Ishikawa (cell line): ENCODE measurements around the gene EPB41.

Experiments used
- CEBPB ChIP-seq: IDR thresholded peaks from 2 replicates; pipeline ENCODE4 v1.6.1; 2012
- CREB1 ChIP-seq: IDR thresholded peaks from 2 replicates; pipeline ENCODE4 v1.6.1; 2012; ENCODE audit warnings: low read depth
- EGR1 ChIP-seq: IDR thresholded peaks from 2 replicates; pipeline ENCODE4 v1.6.1; 2012
- EP300 ChIP-seq: IDR thresholded peaks from 2 replicates; pipeline ENCODE4 v1.6.1; 2012; ENCODE audit warnings: borderline replicate concordance
- FOXM1 ChIP-seq: IDR thresholded peaks from 2 replicates; pipeline ENCODE4 v1.6.1; 2012; ENCODE audit warnings: low read depth, borderline replicate concordance
- NFIC ChIP-seq: IDR thresholded peaks from 2 replicates; pipeline ENCODE4 v1.6.1; 2012
- RAD21 ChIP-seq: IDR thresholded peaks from 2 replicates; pipeline ENCODE4 v1.6.1; 2012; ENCODE audit warnings: low read depth
- TAF1 ChIP-seq: IDR thresholded peaks from 2 replicates; pipeline ENCODE4 v1.6.1; 2012; ENCODE audit warnings: low read depth, mild to moderate bottlenecking
- TCF12 ChIP-seq: IDR thresholded peaks from 2 replicates; pipeline ENCODE4 v1.6.1; 2012; ENCODE audit warnings: low read depth
- TEAD4 ChIP-seq: IDR thresholded peaks from 2 replicates; pipeline ENCODE4 v1.6.1; 2012
- YY1 ChIP-seq: IDR thresholded peaks from 2 replicates; pipeline ENCODE4 v1.6.1; 2012; ENCODE audit warnings: low read depth
- ZBTB7A ChIP-seq: IDR thresholded peaks from 2 replicates; pipeline ENCODE4 v1.6.1; 2012; ENCODE audit warnings: low read depth
- TF ChIP-seq, protein P1 (sequence below): IDR thresholded peaks from 2 replicates; pipeline ENCODE4 v1.6.1; 2012
- TF ChIP-seq, protein P2 (sequence below): IDR thresholded peaks from 2 replicates; pipeline ENCODE4 v1.6.1; 2012; ENCODE audit warnings: low read depth, mild to moderate bottlenecking
- TF ChIP-seq, protein P3 (sequence below): IDR thresholded peaks from 2 replicates; pipeline ENCODE4 v1.6.1; 2012

The EPB41 gene

DNA sequence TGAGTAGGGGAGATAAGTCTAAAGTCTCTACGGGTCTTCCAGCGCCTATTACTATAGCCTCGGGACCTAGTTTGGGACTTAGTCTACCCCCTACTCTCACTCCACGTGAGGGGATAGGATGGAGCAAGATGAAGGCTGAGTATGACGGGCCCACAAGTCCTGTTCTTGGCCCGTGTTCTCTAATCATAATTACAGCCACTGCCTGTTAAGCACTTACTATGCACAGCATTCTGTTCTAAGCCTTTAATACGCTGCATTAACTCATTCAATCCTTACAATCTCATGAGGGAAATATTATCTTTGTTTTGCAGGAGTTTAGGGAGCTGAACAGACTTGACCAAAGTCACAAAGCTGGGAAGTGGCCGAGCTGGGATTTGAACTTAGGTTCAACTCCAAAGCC, 23.9 kb upstream of the EPB41 start:
- TF ChIP-seq EP300: no peak
- TF ChIP-seq, protein P1, sequence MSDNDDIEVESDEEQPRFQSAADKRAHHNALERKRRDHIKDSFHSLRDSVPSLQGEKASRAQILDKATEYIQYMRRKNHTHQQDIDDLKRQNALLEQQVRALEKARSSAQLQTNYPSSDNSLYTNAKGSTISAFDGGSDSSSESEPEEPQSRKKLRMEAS: no peak
- TF ChIP-seq YY1: no peak
- no peak for TF ChIP-seq FOXM1
- TF ChIP-seq, protein P2, sequence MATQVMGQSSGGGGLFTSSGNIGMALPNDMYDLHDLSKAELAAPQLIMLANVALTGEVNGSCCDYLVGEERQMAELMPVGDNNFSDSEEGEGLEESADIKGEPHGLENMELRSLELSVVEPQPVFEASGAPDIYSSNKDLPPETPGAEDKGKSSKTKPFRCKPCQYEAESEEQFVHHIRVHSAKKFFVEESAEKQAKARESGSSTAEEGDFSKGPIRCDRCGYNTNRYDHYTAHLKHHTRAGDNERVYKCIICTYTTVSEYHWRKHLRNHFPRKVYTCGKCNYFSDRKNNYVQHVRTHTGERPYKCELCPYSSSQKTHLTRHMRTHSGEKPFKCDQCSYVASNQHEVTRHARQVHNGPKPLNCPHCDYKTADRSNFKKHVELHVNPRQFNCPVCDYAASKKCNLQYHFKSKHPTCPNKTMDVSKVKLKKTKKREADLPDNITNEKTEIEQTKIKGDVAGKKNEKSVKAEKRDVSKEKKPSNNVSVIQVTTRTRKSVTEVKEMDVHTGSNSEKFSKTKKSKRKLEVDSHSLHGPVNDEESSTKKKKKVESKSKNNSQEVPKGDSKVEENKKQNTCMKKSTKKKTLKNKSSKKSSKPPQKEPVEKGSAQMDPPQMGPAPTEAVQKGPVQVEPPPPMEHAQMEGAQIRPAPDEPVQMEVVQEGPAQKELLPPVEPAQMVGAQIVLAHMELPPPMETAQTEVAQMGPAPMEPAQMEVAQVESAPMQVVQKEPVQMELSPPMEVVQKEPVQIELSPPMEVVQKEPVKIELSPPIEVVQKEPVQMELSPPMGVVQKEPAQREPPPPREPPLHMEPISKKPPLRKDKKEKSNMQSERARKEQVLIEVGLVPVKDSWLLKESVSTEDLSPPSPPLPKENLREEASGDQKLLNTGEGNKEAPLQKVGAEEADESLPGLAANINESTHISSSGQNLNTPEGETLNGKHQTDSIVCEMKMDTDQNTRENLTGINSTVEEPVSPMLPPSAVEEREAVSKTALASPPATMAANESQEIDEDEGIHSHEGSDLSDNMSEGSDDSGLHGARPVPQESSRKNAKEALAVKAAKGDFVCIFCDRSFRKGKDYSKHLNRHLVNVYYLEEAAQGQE: no peak
- TF ChIP-seq TCF12: no peak
- TF ChIP-seq TEAD4: no peak
- no peak for TF ChIP-seq TAF1
- no peak for TF ChIP-seq EGR1
- TF ChIP-seq ZBTB7A: no peak
- no peak for TF ChIP-seq NFIC
- no peak for TF ChIP-seq RAD21
- TF ChIP-seq, protein P3, sequence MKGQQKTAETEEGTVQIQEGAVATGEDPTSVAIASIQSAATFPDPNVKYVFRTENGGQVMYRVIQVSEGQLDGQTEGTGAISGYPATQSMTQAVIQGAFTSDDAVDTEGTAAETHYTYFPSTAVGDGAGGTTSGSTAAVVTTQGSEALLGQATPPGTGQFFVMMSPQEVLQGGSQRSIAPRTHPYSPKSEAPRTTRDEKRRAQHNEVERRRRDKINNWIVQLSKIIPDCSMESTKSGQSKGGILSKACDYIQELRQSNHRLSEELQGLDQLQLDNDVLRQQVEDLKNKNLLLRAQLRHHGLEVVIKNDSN: no peak

DNA sequence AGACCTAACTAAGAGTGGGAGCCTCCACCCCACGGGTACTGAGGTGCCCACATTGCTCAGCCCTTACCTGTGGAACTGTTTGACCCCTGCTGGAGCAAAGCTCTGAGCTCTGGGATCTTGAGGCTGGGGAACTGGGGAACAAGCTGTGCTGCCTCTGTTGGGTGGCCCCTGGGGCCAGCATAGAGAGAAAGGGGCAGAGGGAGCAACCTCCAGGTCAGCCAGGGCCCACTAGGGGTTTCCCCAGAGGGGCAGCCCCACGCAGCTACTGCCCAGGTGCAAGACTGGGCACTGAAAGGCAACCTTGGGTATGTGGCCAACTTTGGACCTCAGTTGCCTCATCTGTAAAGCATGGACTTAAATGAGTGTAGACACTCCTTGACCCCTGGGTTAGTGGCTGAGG, 23.5 kb upstream of the EPB41 start:
- TF ChIP-seq TEAD4 (no peak), FOXM1 (no peak), TCF12 (no peak), NFIC (no peak), EP300 (no peak), YY1 (no peak), TAF1 (no peak), CREB1 (no peak), EGR1 (no peak), CEBPB (no peak), RAD21 (no peak), ZBTB7A (no peak)
- TF ChIP-seq, protein P1: no peak
- TF ChIP-seq, protein P2: no peak
- TF ChIP-seq, protein P3: no peak

DNA sequence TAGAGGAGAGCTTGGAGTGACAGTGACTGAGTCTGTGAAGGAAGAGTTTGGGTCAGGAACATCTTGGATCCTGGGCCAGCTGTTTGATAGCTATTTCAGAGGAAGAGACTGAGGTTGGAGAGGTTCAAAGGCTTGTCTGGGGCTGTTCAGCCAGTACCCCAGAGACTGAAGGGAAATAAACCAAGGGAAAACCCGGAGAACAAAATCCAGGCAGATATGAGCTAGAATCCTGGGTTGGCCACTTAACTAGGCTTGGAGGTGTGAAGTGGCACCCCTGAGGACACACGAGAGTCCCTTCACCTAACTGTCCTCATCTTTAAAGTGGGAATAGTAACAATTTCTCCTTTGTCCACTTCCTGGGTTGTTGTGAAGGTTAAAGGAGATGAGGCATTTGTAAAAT, 23.1 kb upstream of the EPB41 start:
- TF ChIP-seq YY1 (no peak), EGR1 (no peak), NFIC (no peak), TEAD4 (no peak), TCF12 (no peak), RAD21 (no peak), CEBPB (no peak), ZBTB7A (no peak), FOXM1 (no peak)
- TF ChIP-seq, protein P2: no peak
- TF ChIP-seq, protein P1: no peak

DNA sequence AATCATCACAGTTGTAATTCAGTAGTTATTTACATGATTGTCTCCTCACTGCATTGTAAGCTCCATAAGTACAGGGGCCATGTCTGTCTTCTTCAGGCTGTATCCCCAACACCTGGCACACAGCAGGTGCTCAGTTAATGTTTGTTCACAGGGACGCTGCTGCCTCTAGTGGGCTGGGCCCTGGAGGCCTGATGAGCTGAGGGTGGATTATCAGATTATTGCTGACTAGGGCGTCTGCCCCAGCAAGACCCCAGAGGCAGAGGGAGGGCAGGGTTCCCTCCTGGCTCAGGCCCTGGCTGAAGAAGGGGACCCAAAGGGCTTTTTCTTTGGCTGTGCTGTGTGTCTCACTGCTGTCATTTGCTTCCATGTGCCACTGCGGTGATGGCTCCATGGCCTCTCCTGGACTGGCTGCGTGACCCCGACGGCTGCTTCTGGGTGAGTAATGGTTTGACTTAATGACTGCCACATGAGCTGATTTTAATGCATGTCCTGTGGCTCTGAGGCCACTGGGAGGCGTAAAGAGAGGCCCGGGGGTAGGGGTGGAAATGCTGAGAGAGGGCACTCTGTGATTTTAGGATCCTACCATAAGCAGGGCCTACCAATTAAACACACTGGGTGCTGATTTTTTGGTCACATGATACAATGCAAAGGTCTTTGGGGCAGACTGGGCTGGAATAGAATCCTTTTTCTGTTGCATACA, 20.8 kb upstream of the EPB41 start:
- TF ChIP-seq TAF1 (no peak), RAD21 (peak; percentile 14; the same call in 1 of the 2 replicates)
- TF ChIP-seq, protein P3: no peak
